Fibroblast of mammary gland (primary cell): ENCODE results near the gene UCN3.
A peak's percentile ranks its signal among the peaks of the same experiment; 100 is the strongest.
"Not testable (repeated sequence)": the region's sequence is repeated elsewhere in the genome, so short reads cannot be mapped to it uniquely, and the experiment has no call there.

Experiments used
- DNase-seq: peaks from one replicate; pipeline ENCODE4 v3.0.0-alpha.2; 2010; ENCODE audit warnings: low read depth
- H3K4me3 ChIP-seq: 2 replicates; pipeline ENCODE4 v1.5.1; 2011; ENCODE audit warnings: low read depth, mild to moderate bottlenecking, low read length, moderate library complexity; ENCODE audit not compliant: control insufficient read depth
- TF ChIP-seq, protein P1 (sequence below): conservative IDR thresholded peaks from 2 replicates; pipeline ENCODE4 v1.5.1; 2011; ENCODE audit warnings: low read depth, low read length, inconsistent platforms; ENCODE audit not compliant: control insufficient read depth, insufficient read depth

The UCN3 gene

DNA sequence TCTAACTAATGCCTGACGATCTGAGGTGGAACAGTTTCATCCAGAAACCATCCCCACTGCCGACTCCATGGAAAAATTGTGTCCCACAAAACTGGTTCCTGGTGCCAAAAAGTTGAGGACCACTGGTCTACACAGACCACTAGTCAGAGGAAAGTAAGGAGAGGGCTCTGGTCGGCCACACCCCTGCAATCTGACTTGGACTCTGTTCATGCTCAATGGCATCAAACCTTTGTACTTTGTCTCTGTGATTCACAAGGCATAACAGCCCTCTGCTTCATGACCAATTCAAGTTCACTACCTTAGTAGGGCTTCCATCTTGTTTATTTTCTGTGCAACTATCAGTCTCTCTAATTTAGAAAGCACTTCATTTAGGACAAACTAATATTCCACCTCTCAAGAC is 38.0 kb downstream of the UCN3 start:
- DNase-seq: no peak
- no peak overlapping the region for H3K4me3 ChIP-seq
- TF ChIP-seq, protein P1, sequence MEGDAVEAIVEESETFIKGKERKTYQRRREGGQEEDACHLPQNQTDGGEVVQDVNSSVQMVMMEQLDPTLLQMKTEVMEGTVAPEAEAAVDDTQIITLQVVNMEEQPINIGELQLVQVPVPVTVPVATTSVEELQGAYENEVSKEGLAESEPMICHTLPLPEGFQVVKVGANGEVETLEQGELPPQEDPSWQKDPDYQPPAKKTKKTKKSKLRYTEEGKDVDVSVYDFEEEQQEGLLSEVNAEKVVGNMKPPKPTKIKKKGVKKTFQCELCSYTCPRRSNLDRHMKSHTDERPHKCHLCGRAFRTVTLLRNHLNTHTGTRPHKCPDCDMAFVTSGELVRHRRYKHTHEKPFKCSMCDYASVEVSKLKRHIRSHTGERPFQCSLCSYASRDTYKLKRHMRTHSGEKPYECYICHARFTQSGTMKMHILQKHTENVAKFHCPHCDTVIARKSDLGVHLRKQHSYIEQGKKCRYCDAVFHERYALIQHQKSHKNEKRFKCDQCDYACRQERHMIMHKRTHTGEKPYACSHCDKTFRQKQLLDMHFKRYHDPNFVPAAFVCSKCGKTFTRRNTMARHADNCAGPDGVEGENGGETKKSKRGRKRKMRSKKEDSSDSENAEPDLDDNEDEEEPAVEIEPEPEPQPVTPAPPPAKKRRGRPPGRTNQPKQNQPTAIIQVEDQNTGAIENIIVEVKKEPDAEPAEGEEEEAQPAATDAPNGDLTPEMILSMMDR: no peak

- TF ChIP-seq, protein P1: no peak
- no peak within 1 kb of the TSS for H3K4me3 ChIP-seq
- DNase-seq: no peak
These were observed 39.7 kb downstream of the UCN3 start, which contains the start of gene TUBAL3 for GRCh38 chr10:5404208-5405041. Gene TUBAL3 (minus strand): TSS chr10:5404828. CDS start chr10:5404792, 36 bp downstream.

- TF ChIP-seq, protein P1: no peak
- H3K4me3 ChIP-seq: no peak overlapping the region
- DNase-seq: no peak
These were observed 42.2 kb downstream of the UCN3 start for GRCh38 chr10:5406918-5407317.

- not testable (repeated sequence) for H3K4me3 ChIP-seq, DNase-seq
These were observed 46.0 kb downstream of the UCN3 start for GRCh38 chr10:5410787-5411186.

GRCh38 chr10:5411941-5412276 is 47.1 kb downstream of the UCN3 start:
- peak overlapping the region; percentile 72 for H3K4me3 ChIP-seq
- DNase-seq: peak; percentile 57
- TF ChIP-seq, protein P1: no peak

- peak within 1 kb of the TSS; percentile 72 for H3K4me3 ChIP-seq
- TF ChIP-seq, protein P1: no peak
- DNase-seq: peak; percentile 85
These were observed 47.6 kb downstream of the UCN3 start, which contains the start of gene NET1 for GRCh38 chr10:5412277-5412941. Gene NET1 (plus strand): TSS chr10:5412557. CDS start chr10:5412693, 136 bp downstream.

GRCh38 chr10:5413012-5413938 is 48.5 kb downstream of the UCN3 start:
- peak overlapping the region; percentile 72 for H3K4me3 ChIP-seq
- TF ChIP-seq, protein P1: no peak
- peak; percentile 59 for DNase-seq
